T-cell (primary cell): ENCODE measurements around the gene CSE1L. TPM values are rescaled to one million over a fixed set of nuclear protein-coding genes. Genes with fewer than 3 reads are reported as not detected.
A peak's percentile ranks its signal among the peaks of the same experiment; 100 is the strongest.
"Not testable (repeated sequence)": the region's sequence is repeated elsewhere in the genome, so short reads cannot be mapped to it uniquely, and the experiment has no call there.

Experiments used
- ATAC-seq, 4 experiments: fragments of 200-7000 bp in 3 of 4; fragments of 150-1000 bp in 1 of 4; cut with Tn5 transposase; replicated peaks in 1 of 4; 1 replicate in 3 of 4; 2 replicates in 1 of 4; pipeline ENCODE4 v1.10.0; 2021; ENCODE audit warnings: moderate library complexity in 3 of 4, mild to moderate bottlenecking in 2 of 4, moderate number of reproducible peaks in 1 of 4
- CTCF ChIA-PET, 2 donors: fragments of 300-600 bp; sonication (Branson Sonifier 250); formaldehyde crosslinking; loops; one replicate each; lab custom pipeline; 2022; ENCODE audit warnings: antibody characterized with exemption in 2 of 2; lab: Charles Lee
- POLR2A ChIA-PET, 2 donors: fragments of 300-600 bp; sonication (Branson Sonifier 250); formaldehyde crosslinking; loops; one replicate each; lab custom pipeline; 2022; ENCODE audit warnings: antibody characterized with exemption in 2 of 2; lab: Charles Lee
- DNase-seq, 35 experiments: peaks; one replicate each; pipeline versions ENCODE4 v3.0.0 to v3.0.0-alpha.2; 2013 to 2023
- H3K27ac ChIP-seq: one replicate; pipeline ENCODE4 v1.5.1; 2013; ENCODE audit warnings: low read length
- H3K27me3 ChIP-seq, 2 experiments: replicated peaks in 1 of 2; 1 replicate in 1 of 2; 2 replicates in 1 of 2; pipeline versions ENCODE4 v1.6.1 to v1.7.0; 2013; ENCODE audit warnings: low read length in 1 of 2, mixed read lengths in 1 of 2; ENCODE audit not compliant: control insufficient read depth in 2 of 2, insufficient read depth in 2 of 2; ENCODE audit errors: extremely low read depth in 1 of 2
- H3K36me3 ChIP-seq, 2 donors: 1 replicate in 1 of 2; 2 replicates in 1 of 2; pipeline versions ENCODE4 v1.6.1 to v1.7.0; 2013; ENCODE audit warnings: low read length in 1 of 2; ENCODE audit not compliant: control insufficient read depth in 2 of 2, insufficient read depth in 1 of 2; ENCODE audit errors: extremely low read depth in 1 of 2
- H3K4me1 ChIP-seq, 2 experiments: 1 replicate in 1 of 2; 2 replicates in 1 of 2; pipeline versions ENCODE4 v1.6.1 to v1.7.0; 2013; ENCODE audit warnings: low read length in 2 of 2, mixed read lengths in 1 of 2; ENCODE audit not compliant: insufficient read depth in 2 of 2, control insufficient read depth in 1 of 2; ENCODE audit errors: extremely low read depth in 1 of 2
- H3K4me3 ChIP-seq, 2 donors: 1 replicate in 1 of 2; 2 replicates in 1 of 2; pipeline versions ENCODE4 v1.5.1 to v1.7.0; 2013; ENCODE audit warnings: mild to moderate bottlenecking in 2 of 2, low read length in 1 of 2, moderate library complexity in 1 of 2; ENCODE audit not compliant: control insufficient read depth in 1 of 2; ENCODE audit errors: extremely low read depth in 1 of 2
- H3K9me3 ChIP-seq: 2 replicates; pipeline ENCODE4 v1.7.0; 2013
- H3K27ac Mint-ChIP-seq, 2 donors: one replicate each; pipeline ENCODE4 v1.8.0; 2020 to 2021; ENCODE audit warnings: mild to moderate bottlenecking in 2 of 2, mixed read lengths in 2 of 2
- H3K27me3 Mint-ChIP-seq, 2 donors: one replicate each; pipeline ENCODE4 v1.8.0; 2021 to 2022; ENCODE audit warnings: mixed read lengths in 2 of 2
- H3K36me3 Mint-ChIP-seq: one replicate; pipeline ENCODE4 v1.8.0; 2021; ENCODE audit warnings: mixed read lengths
- H3K4me1 Mint-ChIP-seq, 3 donors: one replicate each; pipeline ENCODE4 v1.8.0; 2020 to 2022; ENCODE audit warnings: mixed read lengths in 3 of 3, mild to moderate bottlenecking in 1 of 3
- H3K4me3 Mint-ChIP-seq, 3 donors: one replicate each; pipeline ENCODE4 v1.8.0; 2020 to 2022; ENCODE audit warnings: mild to moderate bottlenecking in 3 of 3, mixed read lengths in 3 of 3, moderate library complexity in 3 of 3
- H3K9me3 Mint-ChIP-seq, 3 donors: one replicate each; pipeline ENCODE4 v1.8.0; 2020 to 2022; ENCODE audit warnings: mixed read lengths in 3 of 3
- WGBS: methylation state at CpG from one replicate; pipeline ENCODE4 v1.1.5; 2013; ENCODE audit warnings: missing lambda C conversion rate; ENCODE audit not compliant: insufficient coverage; 5-methylcytosine and 5-hydroxymethylcytosine counted together
- total RNA-seq, 35 experiments: library from RNA in 6 of 35; stranded (reverse) in 6 of 35; fragments of 120-200 nt in 1 of 35; gene quantifications; one replicate each; pipeline versions ENCODE4 v1.2.1 to v1.2.4 and lab custom pipeline; 2013 to 2026

CSE1L gene
- total RNA-seq, 5 donors from 2014 or later (not counting 1 experiment from before 2014, with no cell fraction given) = 29.3 to 41.7 (median 37.4) TPM

- H3K27me3 Mint-ChIP-seq = no peaks in the 10 kb centered on the region
- WGBS = no CpG with 5 or more reads among the region's 4 CpGs
- peaks cover 8 to 20% (median 12%) of the 10 kb centered on the region in 3 donors for H3K4me1 Mint-ChIP-seq
- POLR2A ChIA-PET = no interaction called here
- CTCF ChIA-PET = interaction anchor here in 1 of 2 donors (0.6 kb wide), 2 partner anchors 64 to 538 kb away, joined by 3 read pairs; no protein-coding TSS in a partner anchor
- Histone ChIP-seq H3K36me3 (peaks cover 24 to 43% of the 10 kb centered on the region in 2 donors), H3K9me3 (no peaks in the 10 kb centered on the region), H3K27ac (peak overlapping the region; percentile 2), H3K4me1 (no peaks in the 10 kb centered on the region), H3K4me3 (no peak overlapping the region), H3K27me3 (no peaks in the 10 kb centered on the region)
- DNase-seq = peak in 1 of 35 experiments; percentile 12
- peaks cover 54% of the 10 kb centered on the region for H3K36me3 Mint-ChIP-seq
- H3K4me3 Mint-ChIP-seq = no peak overlapping the region
- no peaks in the 10 kb centered on the region for H3K9me3 Mint-ChIP-seq
- no peak for ATAC-seq
- H3K27ac Mint-ChIP-seq = peak overlapping the region; percentile 83 to 90
Measured at GRCh38 chr20:49100972-49101371, 54.9 kb downstream of the CSE1L start.

DNA sequence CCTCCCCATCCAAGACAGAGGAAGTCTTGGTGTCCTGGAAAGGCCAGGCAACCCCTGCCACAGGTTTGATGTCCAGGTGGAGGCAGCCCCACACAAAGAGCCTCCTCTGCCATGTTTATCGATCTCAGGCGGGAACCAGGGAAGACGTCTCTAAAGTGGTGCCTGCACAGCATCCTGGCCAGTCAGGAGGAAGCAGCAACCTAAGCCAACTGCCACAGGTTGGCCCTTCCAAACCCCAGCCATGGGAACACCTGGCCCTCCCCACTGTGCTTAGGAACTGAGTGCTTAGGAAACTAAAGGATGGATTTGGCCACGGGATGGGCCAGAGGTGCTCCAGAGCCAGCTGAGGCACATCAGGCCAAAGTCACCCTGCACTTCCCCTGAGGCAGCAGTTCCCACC, 56.9 kb downstream of the CSE1L start:
- peak overlapping the region in 1 of 2 donors; percentile 7 for H3K27ac Mint-ChIP-seq
- H3K27me3 Mint-ChIP-seq = no peaks in the 10 kb centered on the region
- H3K9me3 ChIP-seq = no peaks in the 10 kb centered on the region
- peaks cover 39% of the 10 kb centered on the region for H3K36me3 Mint-ChIP-seq
- H3K9me3 Mint-ChIP-seq = no peaks in the 10 kb centered on the region
- ChIA-PET POLR2A (no interaction called here), CTCF (no interaction called here)
- DNase-seq = no peak
- no peak overlapping the region for H3K4me3 Mint-ChIP-seq
- ATAC-seq = peak in 1 of 4 experiments; percentile 35
- H3K27me3 ChIP-seq = no peaks in the 10 kb centered on the region
- H3K36me3 ChIP-seq = peaks cover 15 to 29% of the 10 kb centered on the region in 2 donors
- H3K4me1 Mint-ChIP-seq = peaks cover 8 to 20% (median 12%) of the 10 kb centered on the region in 3 donors
- 100% methylated on average over 1 of the region's 4 CpGs for whole genome bisulfite sequencing
- H3K4me1 ChIP-seq = no peaks in the 10 kb centered on the region
- H3K27ac ChIP-seq = no peak overlapping the region
- H3K4me3 ChIP-seq = no peak overlapping the region

GRCh38 chr20:49103647-49104364, 57.7 kb downstream of the CSE1L start:
- ChIA-PET POLR2A (no interaction called here), CTCF (no interaction called here)
- Histone ChIP-seq H3K27me3 (no peaks in the 10 kb centered on the region), H3K36me3 (peaks cover 15 to 22% of the 10 kb centered on the region in 2 donors), H3K27ac (no peak overlapping the region), H3K4me3 (no peak overlapping the region), H3K4me1 (no peaks in the 10 kb centered on the region), H3K9me3 (no peaks in the 10 kb centered on the region)
- Mint-ChIP-seq H3K9me3 (no peaks in the 10 kb centered on the region), H3K27ac (peak overlapping the region in 1 of 2 donors; percentile 29), H3K4me1 (peaks cover 8 to 20% (median 12%) of the 10 kb centered on the region in 3 donors), H3K27me3 (no peaks in the 10 kb centered on the region), H3K4me3 (no peak overlapping the region), H3K36me3 (peaks cover 35% of the 10 kb centered on the region)
- 94% methylated on average over 7 of the region's 7 CpGs for WGBS
- DNase-seq (no peak), ATAC-seq (no peak)

DNA sequence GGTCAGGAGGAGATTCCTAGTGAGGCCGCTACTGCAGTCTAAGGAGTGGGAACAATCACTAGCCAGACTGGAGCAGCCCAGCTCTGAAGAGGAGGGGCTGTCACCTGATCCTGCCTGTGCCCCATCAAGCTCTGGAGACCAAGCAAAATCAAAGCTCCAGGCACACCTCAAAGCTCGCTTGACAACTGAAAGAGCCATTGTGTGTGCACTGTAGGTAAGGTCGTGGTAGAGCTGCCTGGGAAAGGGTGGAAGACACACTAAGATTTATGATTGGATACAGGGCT, 58.2 kb downstream of the CSE1L start:
- Mint-ChIP-seq H3K27ac (no peak overlapping the region), H3K27me3 (no peaks in the 10 kb centered on the region), H3K4me3 (no peak overlapping the region), H3K36me3 (peaks cover 33% of the 10 kb centered on the region), H3K9me3 (no peaks in the 10 kb centered on the region), H3K4me1 (peaks cover 8 to 18% (median 12%) of the 10 kb centered on the region in 3 donors)
- WGBS = 100% methylated on average over 1 of the region's 3 CpGs
- Histone ChIP-seq H3K36me3 (peaks cover 15 to 20% of the 10 kb centered on the region in 2 donors), H3K27me3 (no peaks in the 10 kb centered on the region), H3K9me3 (no peaks in the 10 kb centered on the region), H3K27ac (no peak overlapping the region), H3K4me3 (no peak overlapping the region), H3K4me1 (no peaks in the 10 kb centered on the region)
- ChIA-PET CTCF (no interaction called here), POLR2A (no interaction called here)
- ATAC-seq (no peak), DNase-seq (no peak)

GRCh38 chr20:49104979-49105547, 59.0 kb downstream of the CSE1L start:
- CTCF ChIA-PET = interaction anchor here in 1 of 2 donors (1.1 kb wide), 1 partner anchor 28 kb away, joined by 3 read pairs; no protein-coding TSS in a partner anchor
- DNase-seq, H3K4me1 ChIP-seq, H3K27me3 ChIP-seq, H3K27ac ChIP-seq, H3K4me3 Mint-ChIP-seq, H3K9me3 ChIP-seq, ATAC-seq, H3K27ac Mint-ChIP-seq, POLR2A ChIA-PET, H3K4me3 ChIP-seq, H3K27me3 Mint-ChIP-seq, H3K9me3 Mint-ChIP-seq: not testable (repeated sequence)
- 100% methylated on average over 5 of the region's 11 CpGs for WGBS
- Mint-ChIP-seq H3K36me3 (peaks cover 36% of the 10 kb centered on the region), H3K4me1 (peaks cover 8 to 14% (median 10%) of the 10 kb centered on the region in 3 donors)
- H3K36me3 ChIP-seq = peaks cover 15 to 20% of the 10 kb centered on the region in 2 donors

DNA sequence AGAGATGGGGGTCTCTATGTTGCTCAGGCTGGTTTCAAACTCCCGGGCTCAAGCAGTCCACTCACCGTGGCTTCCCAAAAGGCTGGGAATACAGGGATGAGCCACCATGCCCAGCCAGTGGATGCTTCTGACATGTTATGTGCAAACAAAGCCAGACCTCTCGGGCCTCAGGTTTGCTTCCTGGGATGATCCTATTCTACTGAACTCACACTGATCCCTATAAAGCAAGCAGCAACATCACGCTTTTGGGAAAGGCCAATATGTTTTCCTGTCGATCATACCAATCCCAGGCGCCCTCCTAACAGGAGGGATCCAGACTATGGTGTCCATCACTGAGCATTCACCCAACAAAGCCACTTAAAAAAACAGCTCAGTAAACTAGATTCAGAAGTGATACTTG, 60.2 kb downstream of the CSE1L start:
- H3K4me1 ChIP-seq = no peaks in the 10 kb centered on the region
- Mint-ChIP-seq H3K9me3 (no peaks in the 10 kb centered on the region), H3K27me3 (no peaks in the 10 kb centered on the region), H3K4me3 (no peak overlapping the region), H3K4me1 (peaks cover 2 to 7% (median 3%) of the 10 kb centered on the region in 3 donors), H3K36me3 (peaks cover 40% of the 10 kb centered on the region), H3K27ac (peak overlapping the region in 1 of 2 donors; percentile 55)
- ChIA-PET POLR2A (no interaction called here), CTCF (interaction anchor here in 1 of 2 donors (0.7 kb wide), 1 partner anchor 91 kb away, joined by 4 read pairs; no protein-coding TSS in a partner anchor)
- H3K27me3 ChIP-seq = no peaks in the 10 kb centered on the region
- DNase-seq (no peak), ATAC-seq (no peak)
- peaks cover 20 to 21% of the 10 kb centered on the region in 2 donors for H3K36me3 ChIP-seq
- WGBS = 87% methylated on average over 3 of the region's 6 CpGs
- no peak overlapping the region for H3K27ac ChIP-seq
- H3K9me3 ChIP-seq = no peaks in the 10 kb centered on the region
- H3K4me3 ChIP-seq = no peak overlapping the region
